Nephron (organoid): ENCODE results near the gene SHF.

Experiments used
- H3K27ac Mint-ChIP-seq, 3 experiments: 2 replicates each; pipeline ENCODE4 v1.8.0; 2020; ENCODE audit warnings: mixed read lengths in 3 of 3, mild to moderate bottlenecking in 2 of 3, moderate library complexity in 1 of 3
- H3K27me3 Mint-ChIP-seq: 2 replicates; pipeline ENCODE4 v1.8.0; 2021; ENCODE audit warnings: low read depth, mild to moderate bottlenecking, moderate library complexity, mixed read lengths
- H3K36me3 Mint-ChIP-seq: 2 replicates; pipeline ENCODE4 v1.8.0; 2020; ENCODE audit warnings: low read depth, mixed read lengths
- H3K4me1 Mint-ChIP-seq: 2 replicates; pipeline ENCODE4 v1.8.0; 2020; ENCODE audit warnings: mixed read lengths
- H3K4me3 Mint-ChIP-seq, 3 experiments: 2 replicates each; pipeline ENCODE4 v1.8.0; 2020; ENCODE audit warnings: mild to moderate bottlenecking in 3 of 3, mixed read lengths in 3 of 3, moderate library complexity in 2 of 3
- H3K9me3 Mint-ChIP-seq: 2 replicates; pipeline ENCODE4 v1.8.0; 2020; ENCODE audit warnings: mixed read lengths
- CTCF ChIP-seq, 3 experiments: fragments of 200-600 bp; sonication (generic); IDR thresholded peaks; one replicate each; pipeline ENCODE4 v1.5.0; 2021; ENCODE audit warnings: antibody characterized with exemption in 3 of 3; ENCODE audit not compliant: unreplicated experiment in 3 of 3

SHF gene

DNA sequence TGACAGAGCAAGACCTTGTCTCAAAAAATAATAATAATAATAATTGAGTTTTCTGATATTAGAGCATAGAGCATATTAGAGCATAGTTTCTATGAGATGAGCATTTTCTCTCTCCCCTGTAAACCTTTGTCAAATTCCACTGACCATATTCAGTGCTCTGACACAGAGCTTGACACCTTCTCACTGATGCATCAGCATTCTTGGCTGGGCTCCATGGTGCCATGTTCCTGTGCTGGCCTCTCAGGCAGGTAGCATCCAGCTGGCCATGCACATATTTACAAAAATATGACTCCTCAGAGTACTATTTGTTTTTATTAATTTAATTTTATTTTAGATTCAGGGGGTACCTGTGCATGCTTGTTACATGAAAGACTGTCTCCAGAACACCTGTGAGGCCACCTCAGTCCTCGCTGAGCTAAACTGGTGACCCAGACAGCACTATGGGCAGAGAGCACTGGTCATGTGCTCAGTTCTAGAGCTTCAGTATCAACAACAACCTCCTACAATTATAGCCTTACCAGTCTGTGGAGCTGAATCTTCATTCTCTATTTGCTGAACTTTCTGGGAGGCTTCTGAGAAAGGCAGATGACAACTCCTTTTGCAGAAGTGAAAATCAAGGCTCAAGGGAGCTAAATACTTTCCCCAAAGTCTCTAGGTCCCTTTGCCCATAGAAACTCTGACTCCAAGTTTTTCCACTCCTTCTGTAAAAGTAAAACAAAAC, 42.6 kb upstream of the SHF start:
- Mint-ChIP-seq H3K4me1 (no peaks in the 10 kb centered on the region), H3K4me3 (no peak overlapping the region), H3K9me3 (peaks cover 20% of the 10 kb centered on the region), H3K36me3 (no peaks in the 10 kb centered on the region), H3K27me3 (peaks cover 10% of the 10 kb centered on the region), H3K27ac (no peak overlapping the region)
- TF ChIP-seq CTCF (IDR thresholded peaks at IDR 0.05; ENCODE audit: unreplicated experiment in 3 of 3) = no peak

GRCh38 chr15:45228931-45229330, 41.2 kb upstream of the SHF start:
- Mint-ChIP-seq H3K4me1 (no peaks in the 10 kb centered on the region), H3K27me3 (peaks cover 10% of the 10 kb centered on the region), H3K36me3 (no peaks in the 10 kb centered on the region), H3K9me3 (peaks cover 10% of the 10 kb centered on the region), H3K4me3 (no peak overlapping the region), H3K27ac (no peak overlapping the region)
- TF ChIP-seq CTCF (IDR thresholded peaks at IDR 0.05; ENCODE audit: unreplicated experiment in 3 of 3) = no peak

DNA sequence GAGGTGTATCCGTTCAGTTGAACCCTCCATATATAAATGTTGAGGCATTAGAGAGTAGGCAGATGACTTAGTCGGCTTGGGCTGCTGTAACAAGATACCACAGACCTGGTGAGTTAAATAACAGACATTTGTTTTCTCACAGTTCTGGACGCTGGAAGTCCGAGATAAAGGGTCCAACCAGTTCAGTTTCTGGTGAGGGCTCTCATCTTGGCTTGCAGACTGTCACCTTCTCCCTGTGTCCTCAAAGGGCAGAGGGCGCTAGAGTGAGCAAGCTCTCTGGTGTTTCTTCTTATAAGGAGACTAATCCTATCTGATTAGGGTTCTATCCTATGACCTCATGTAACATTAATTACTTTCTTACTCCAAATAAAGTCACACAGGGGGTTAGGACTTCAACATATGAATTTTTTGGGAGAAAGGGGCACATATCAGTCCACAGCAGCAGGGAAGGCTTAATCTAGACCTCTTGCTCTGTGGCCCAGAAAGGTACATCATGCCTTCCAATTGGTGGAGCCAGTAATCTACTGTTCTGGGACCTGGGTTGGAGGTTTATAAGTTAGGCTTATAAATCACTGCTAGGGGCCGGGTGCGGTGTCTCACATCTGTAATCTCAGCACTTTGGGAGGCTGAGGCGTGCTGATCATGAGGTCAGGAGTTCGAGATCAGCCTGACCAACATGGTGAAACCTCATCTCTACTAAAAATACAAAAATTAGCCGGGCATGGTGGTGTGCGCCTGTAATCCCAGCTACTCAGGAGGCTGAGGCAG, 37.9 kb upstream of the SHF start:
- peaks cover 21% of the 10 kb centered on the region for H3K27me3 Mint-ChIP-seq
- H3K4me3 Mint-ChIP-seq = no peak overlapping the region
- no peaks in the 10 kb centered on the region for H3K9me3 Mint-ChIP-seq
- H3K27ac Mint-ChIP-seq = no peak overlapping the region
- TF ChIP-seq CTCF (IDR thresholded peaks at IDR 0.05; ENCODE audit: unreplicated experiment in 3 of 3) = no peak
- H3K4me1 Mint-ChIP-seq = no peaks in the 10 kb centered on the region
- H3K36me3 Mint-ChIP-seq = no peaks in the 10 kb centered on the region

DNA sequence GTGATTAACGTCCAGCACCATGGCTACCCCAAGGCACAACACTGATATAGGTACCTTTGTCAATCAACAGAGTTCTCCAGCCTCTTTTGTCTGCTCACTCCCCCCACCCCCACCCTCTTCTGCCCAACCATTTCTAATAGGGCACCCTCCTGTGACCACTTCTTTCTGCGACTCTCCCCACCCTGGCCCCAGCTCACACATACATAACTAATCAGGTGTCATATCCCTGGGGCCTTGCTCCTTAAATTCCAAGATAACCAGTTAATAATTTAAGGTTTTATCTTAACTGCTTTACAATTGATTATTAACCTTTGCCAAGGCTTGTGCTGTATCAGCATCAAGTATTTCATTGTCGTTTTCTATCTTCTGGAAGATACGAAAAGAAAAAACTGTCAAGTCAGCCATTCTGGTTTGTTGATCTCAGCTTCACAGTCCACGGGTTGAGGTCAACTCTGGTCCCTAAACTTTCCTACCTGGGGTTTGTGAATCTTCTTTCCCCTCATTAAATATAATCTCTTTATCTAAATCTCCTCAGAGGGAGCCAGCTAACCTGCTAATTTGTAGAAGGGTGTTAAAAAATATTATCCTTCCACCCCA, 37.0 kb upstream of the SHF start:
- H3K4me1 Mint-ChIP-seq = no peaks in the 10 kb centered on the region
- no peak for TF ChIP-seq CTCF (IDR thresholded peaks at IDR 0.05; ENCODE audit: unreplicated experiment in 3 of 3)
- peaks cover 25% of the 10 kb centered on the region for H3K27me3 Mint-ChIP-seq
- no peak overlapping the region for H3K4me3 Mint-ChIP-seq
- no peak overlapping the region for H3K27ac Mint-ChIP-seq
- H3K9me3 Mint-ChIP-seq = no peaks in the 10 kb centered on the region
- no peaks in the 10 kb centered on the region for H3K36me3 Mint-ChIP-seq

DNA sequence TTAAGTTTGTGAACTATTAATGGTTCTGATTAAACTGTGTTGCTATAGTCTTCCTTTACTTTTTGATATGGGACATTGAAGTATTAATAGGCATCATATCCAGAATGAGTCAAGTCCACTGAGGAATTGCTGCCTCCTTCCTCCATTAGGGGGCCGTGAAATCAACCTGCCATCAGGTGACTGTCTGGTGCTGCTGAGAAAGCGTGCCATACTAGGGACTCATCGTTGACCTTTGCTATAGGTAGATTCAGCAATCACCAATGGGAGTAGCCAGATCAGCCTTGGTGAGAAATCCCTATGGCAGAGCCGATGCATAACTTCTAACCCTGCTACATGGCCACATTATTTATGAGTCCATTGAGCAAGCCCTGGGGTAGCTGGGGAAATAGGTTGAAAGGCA, 34.2 kb upstream of the SHF start:
- Mint-ChIP-seq H3K4me3 (no peak overlapping the region), H3K27ac (no peak overlapping the region), H3K9me3 (no peaks in the 10 kb centered on the region), H3K36me3 (no peaks in the 10 kb centered on the region), H3K4me1 (no peaks in the 10 kb centered on the region), H3K27me3 (peaks cover 25% of the 10 kb centered on the region)
- no peak for TF ChIP-seq CTCF (IDR thresholded peaks at IDR 0.05; ENCODE audit: unreplicated experiment in 3 of 3)
